Osteoblast (primary cell): Measurements from ENCODE around the gene PACS1. TPM values are rescaled to one million over a fixed set of nuclear protein-coding genes. Genes with fewer than 3 reads are reported as not detected.
A peak's percentile ranks its signal among the peaks of the same experiment; 100 is the strongest.

Experiments used
- DNase-seq: peaks from one replicate; pipeline ENCODE4 v3.0.0; 2011; ENCODE audit warnings: low spot score, mixed read lengths; ENCODE audit not compliant: insufficient read length; ENCODE audit errors: missing footprints
- H2AFZ ChIP-seq: 2 replicates; pipeline ENCODE4 v1.6.0; 2011; ENCODE audit warnings: mild to moderate bottlenecking, low read length
- H3K27ac ChIP-seq: 2 replicates; pipeline ENCODE4 v1.5.1; 2011; ENCODE audit warnings: mild to moderate bottlenecking, low read depth, low read length, moderate library complexity
- H3K27me3 ChIP-seq: 2 replicates; pipeline ENCODE4 v1.6.0; 2012; ENCODE audit warnings: mild to moderate bottlenecking, control low read depth, inconsistent platforms, low read length, moderate library complexity; ENCODE audit not compliant: insufficient read depth
- H3K36me3 ChIP-seq: 2 replicates; pipeline ENCODE4 v1.5.1; 2011; ENCODE audit warnings: mild to moderate bottlenecking, low read length, control low read depth, moderate library complexity; ENCODE audit not compliant: insufficient read depth
- H3K4me1 ChIP-seq: 2 replicates; pipeline ENCODE4 v1.5.1; 2011; ENCODE audit warnings: mild to moderate bottlenecking, low read length, control low read depth, moderate library complexity; ENCODE audit not compliant: insufficient read depth
- H3K4me2 ChIP-seq: 2 replicates; pipeline ENCODE4 v1.6.0; 2011; ENCODE audit warnings: mild to moderate bottlenecking, low read length; ENCODE audit not compliant: insufficient read depth
- H3K4me3 ChIP-seq: fragments of 200-600 bp; sonication (generic); 3 replicates; pipeline ENCODE4 v1.5.1; 2012; ENCODE audit warnings: mild to moderate bottlenecking, low read length, inconsistent platforms; ENCODE audit not compliant: insufficient read depth
- H3K79me2 ChIP-seq: 2 replicates; pipeline ENCODE4 v1.6.0; 2012; ENCODE audit warnings: mild to moderate bottlenecking, low read length, control low read depth, inconsistent platforms; ENCODE audit not compliant: insufficient read depth
- H3K9me3 ChIP-seq: 2 replicates; pipeline ENCODE4 v1.5.1; 2011; ENCODE audit warnings: low read depth, low read length, control low read depth
- H4K20me1 ChIP-seq: 2 replicates; pipeline ENCODE4 v1.6.0; 2012; ENCODE audit warnings: mild to moderate bottlenecking, low read length, control low read depth; ENCODE audit not compliant: insufficient read depth
- CTCF ChIP-seq: IDR thresholded peaks from 2 replicates; pipeline ENCODE4 v1.5.1; 2011; ENCODE audit warnings: mild to moderate bottlenecking, low read depth, low read length, moderate library complexity; ENCODE audit errors: extremely low read depth
- total RNA-seq: library from RNA; depleted of rRNA; stranded (reverse); fragments of >200 nt; gene quantifications from 2 replicates; pipeline ENCODE4 v1.2.3, GENCODE V29; 2012

The PACS1 gene
- total RNA-seq, 1 donor, result 38.0 TPM

GRCh38 chr11:66150725-66151124, 80.7 kb downstream of the PACS1 start:
- Histone ChIP-seq H3K4me2 (no peak overlapping the region), H2AFZ (no peak overlapping the region), H3K4me1 (no peaks in the 10 kb centered on the region), H3K27me3 (no peaks in the 10 kb centered on the region), H3K27ac (no peak overlapping the region), H4K20me1 (no peaks in the 10 kb centered on the region), H3K4me3 (no peak overlapping the region), H3K79me2 (no peaks in the 10 kb centered on the region), H3K36me3 (peaks cover 2% of the 10 kb centered on the region), H3K9me3 (no peaks in the 10 kb centered on the region)
- no peak for TF ChIP-seq CTCF
- peak; percentile 55 for DNase-seq

GRCh38 chr11:66151273-66151672, 81.2 kb downstream of the PACS1 start:
- Histone ChIP-seq H3K4me3 (no peak overlapping the region), H4K20me1 (no peaks in the 10 kb centered on the region), H3K36me3 (peaks cover 2% of the 10 kb centered on the region), H3K79me2 (no peaks in the 10 kb centered on the region), H3K4me2 (no peak overlapping the region), H3K27ac (no peak overlapping the region), H3K27me3 (no peaks in the 10 kb centered on the region), H3K4me1 (no peaks in the 10 kb centered on the region), H2AFZ (no peak overlapping the region), H3K9me3 (no peaks in the 10 kb centered on the region)
- DNase-seq, result no peak
- TF ChIP-seq CTCF, result no peak

GRCh38 chr11:66154109-66154508, 84.0 kb downstream of the PACS1 start:
- H3K4me2 ChIP-seq, result no peak overlapping the region
- no peak overlapping the region for H2AFZ ChIP-seq
- no peaks in the 10 kb centered on the region for H3K27me3 ChIP-seq
- DNase-seq, result no peak
- no peak overlapping the region for H3K27ac ChIP-seq
- TF ChIP-seq CTCF, result no peak
- H4K20me1 ChIP-seq, result no peaks in the 10 kb centered on the region
- H3K79me2 ChIP-seq, result peaks cover 8% of the 10 kb centered on the region
- H3K4me3 ChIP-seq, result no peak overlapping the region
- H3K9me3 ChIP-seq, result no peaks in the 10 kb centered on the region
- H3K36me3 ChIP-seq, result peaks cover 2% of the 10 kb centered on the region
- H3K4me1 ChIP-seq, result no peaks in the 10 kb centered on the region

GRCh38 chr11:66155387-66156073, 85.5 kb downstream of the PACS1 start:
- Histone ChIP-seq H2AFZ (no peak overlapping the region), H3K4me2 (no peak overlapping the region), H3K36me3 (peaks cover 2% of the 10 kb centered on the region), H4K20me1 (no peaks in the 10 kb centered on the region), H3K4me1 (no peaks in the 10 kb centered on the region), H3K27me3 (no peaks in the 10 kb centered on the region), H3K27ac (no peak overlapping the region), H3K9me3 (no peaks in the 10 kb centered on the region), H3K79me2 (peaks cover 13% of the 10 kb centered on the region), H3K4me3 (no peak overlapping the region)
- DNase-seq, result no peak
- TF ChIP-seq CTCF, result no peak
